Calu3 (cell line): Measurements from ENCODE around the gene AGBL4. TPM values are rescaled to one million over a fixed set of nuclear protein-coding genes. Genes with fewer than 3 reads are reported as not detected.
A peak's percentile ranks its signal among the peaks of the same experiment; 100 is the strongest.

Experiments used
- BruUV-seq: library from RNA; stranded (reverse); fragments of 400-500 nt; replicated peaks from 2 replicates; lab custom pipeline; 2021; lab: Mats Ljungman, UMichigan
- CTCF ChIA-PET: fragments of 300-600 bp; sonication (Branson Sonifier 250); formaldehyde crosslinking; loops from one replicate; lab custom pipeline; 2022; ENCODE audit warnings: antibody characterized with exemption; lab: Charles Lee
- DNase-seq: peaks from one replicate; pipeline ENCODE4 v3.0.0; 2022
- H3K27ac Mint-ChIP-seq: one replicate; pipeline ENCODE4 v1.8.0; 2022; ENCODE audit warnings: mixed read lengths; ENCODE audit not compliant: unreplicated experiment
- H3K27me3 Mint-ChIP-seq: one replicate; pipeline ENCODE4 v1.8.0; 2022; ENCODE audit warnings: mixed read lengths; ENCODE audit not compliant: unreplicated experiment
- H3K36me3 Mint-ChIP-seq: one replicate; pipeline ENCODE4 v1.8.0; 2022; ENCODE audit warnings: mild to moderate bottlenecking, moderate library complexity, mixed read lengths; ENCODE audit not compliant: insufficient read depth, unreplicated experiment
- H3K4me1 Mint-ChIP-seq: one replicate; pipeline ENCODE4 v1.8.0; 2022; ENCODE audit warnings: mild to moderate bottlenecking, low read depth, mixed read lengths; ENCODE audit not compliant: unreplicated experiment
- H3K4me3 Mint-ChIP-seq: one replicate; pipeline ENCODE4 v1.8.0; 2022; ENCODE audit warnings: mild to moderate bottlenecking, low read depth, moderate library complexity, mixed read lengths; ENCODE audit not compliant: unreplicated experiment
- H3K9me3 Mint-ChIP-seq: one replicate; pipeline ENCODE4 v1.8.0; 2022; ENCODE audit warnings: low read depth, mixed read lengths; ENCODE audit not compliant: unreplicated experiment
- intact Hi-C: fragments of 100-400 bp; cut with micrococcal nuclease; formaldehyde crosslinking; loops from one replicate; pipeline ENCODE4 v1.10.0; 2022; ENCODE audit not compliant: unreplicated experiment
- total RNA-seq: library from RNA; stranded (reverse); gene quantifications from 2 replicates; pipeline ENCODE4 v1.2.3, GENCODE V29; 2022
- TF ChIP-seq, protein P1 (sequence below): fragments of 200-600 bp; IDR thresholded peaks from one replicate; pipeline ENCODE4 v1.8.0; 2022; ENCODE audit warnings: antibody characterized with exemption; ENCODE audit not compliant: unreplicated experiment

The AGBL4 gene
- total RNA-seq, 1 experiment from 2014 or later, result not detected

DNA sequence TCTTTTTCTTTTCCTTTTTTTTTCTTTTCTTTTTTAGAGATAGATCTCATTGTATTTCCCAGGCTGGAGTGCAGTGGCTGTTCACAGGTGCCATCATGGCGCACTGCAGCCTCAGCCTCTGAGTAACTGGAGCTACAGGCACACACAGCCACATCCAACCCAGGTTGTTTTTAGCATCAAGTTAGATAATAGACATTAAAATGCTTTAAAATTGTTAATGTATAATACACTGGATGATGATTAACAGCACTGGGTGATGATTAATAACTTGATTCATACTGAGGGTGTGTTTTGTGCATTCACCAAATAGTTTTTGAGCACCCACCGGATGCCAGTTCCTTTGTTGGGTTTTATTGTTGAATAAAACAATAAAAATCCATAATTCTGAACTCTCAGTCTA, 1322.3 kb downstream of the AGBL4 start:
- Mint-ChIP-seq H3K9me3 (peaks cover 4% of the 10 kb centered on the region), H3K4me3 (no peak overlapping the region), H3K27me3 (no peaks in the 10 kb centered on the region), H3K36me3 (peaks cover 11% of the 10 kb centered on the region), H3K27ac (peak overlapping the region; percentile 84), H3K4me1 (peaks cover 35% of the 10 kb centered on the region)
- no TSS peak for BruUV-seq
- peak; percentile 27 for DNase-seq
- CTCF ChIA-PET, result interaction anchor here (0.7 to 1.0 kb wide), 3 partner anchors 10 to 1932 kb away, joined by 3 to 6 read pairs (median 3); no protein-coding TSS in a partner anchor
- intact Hi-C loops, result no loop called here
- TF ChIP-seq, protein P1, sequence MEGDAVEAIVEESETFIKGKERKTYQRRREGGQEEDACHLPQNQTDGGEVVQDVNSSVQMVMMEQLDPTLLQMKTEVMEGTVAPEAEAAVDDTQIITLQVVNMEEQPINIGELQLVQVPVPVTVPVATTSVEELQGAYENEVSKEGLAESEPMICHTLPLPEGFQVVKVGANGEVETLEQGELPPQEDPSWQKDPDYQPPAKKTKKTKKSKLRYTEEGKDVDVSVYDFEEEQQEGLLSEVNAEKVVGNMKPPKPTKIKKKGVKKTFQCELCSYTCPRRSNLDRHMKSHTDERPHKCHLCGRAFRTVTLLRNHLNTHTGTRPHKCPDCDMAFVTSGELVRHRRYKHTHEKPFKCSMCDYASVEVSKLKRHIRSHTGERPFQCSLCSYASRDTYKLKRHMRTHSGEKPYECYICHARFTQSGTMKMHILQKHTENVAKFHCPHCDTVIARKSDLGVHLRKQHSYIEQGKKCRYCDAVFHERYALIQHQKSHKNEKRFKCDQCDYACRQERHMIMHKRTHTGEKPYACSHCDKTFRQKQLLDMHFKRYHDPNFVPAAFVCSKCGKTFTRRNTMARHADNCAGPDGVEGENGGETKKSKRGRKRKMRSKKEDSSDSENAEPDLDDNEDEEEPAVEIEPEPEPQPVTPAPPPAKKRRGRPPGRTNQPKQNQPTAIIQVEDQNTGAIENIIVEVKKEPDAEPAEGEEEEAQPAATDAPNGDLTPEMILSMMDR, result no peak

DNA sequence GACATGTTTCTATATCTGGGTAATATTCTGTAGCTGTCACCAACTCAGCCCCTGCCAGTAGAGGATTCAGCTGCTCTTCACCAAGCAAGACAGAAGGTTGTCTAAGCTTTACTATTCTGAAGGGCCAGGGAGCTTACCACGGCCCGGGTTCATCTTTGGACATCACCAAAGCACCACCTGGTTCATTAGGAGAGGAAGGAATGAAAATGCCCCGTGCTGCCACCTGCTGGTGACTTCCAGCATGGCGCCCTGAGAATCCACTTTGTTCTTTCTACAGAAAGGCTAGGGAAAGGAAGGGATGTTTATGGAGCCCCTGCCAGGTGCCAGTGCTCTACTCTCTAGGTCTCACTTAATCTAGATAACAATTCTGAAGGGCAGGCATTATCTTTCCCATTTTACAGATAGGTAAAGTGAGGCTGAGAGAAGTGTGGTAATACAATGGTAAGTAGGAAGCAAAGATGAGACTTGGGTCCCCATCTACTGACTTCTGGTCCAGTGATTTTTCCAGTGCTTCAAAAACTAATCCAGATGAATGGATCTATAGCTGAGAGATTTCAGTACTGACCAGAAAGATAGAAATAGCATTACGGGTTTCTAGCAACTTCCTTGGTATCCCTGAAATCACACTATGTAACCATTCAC, 1326.6 kb downstream of the AGBL4 start:
- Mint-ChIP-seq H3K4me1 (peaks cover 47% of the 10 kb centered on the region), H3K27me3 (no peaks in the 10 kb centered on the region), H3K9me3 (peaks cover 4% of the 10 kb centered on the region), H3K27ac (no peak overlapping the region), H3K4me3 (no peak overlapping the region), H3K36me3 (peaks cover 9% of the 10 kb centered on the region)
- DNase-seq, result peak; percentile 73
- intact Hi-C loops, result loop anchor here (5.0 kb wide), 1 partner anchor 125 kb away; no protein-coding TSS in a partner anchor
- CTCF ChIA-PET, result interaction anchor here (0.9 to 1.4 kb wide), 2 partner anchors 20 to 124 kb away, joined by 3 to 5 read pairs; no protein-coding TSS in a partner anchor
- no TSS peak for BruUV-seq
- TF ChIP-seq, protein P1, result peak; percentile 89

DNA sequence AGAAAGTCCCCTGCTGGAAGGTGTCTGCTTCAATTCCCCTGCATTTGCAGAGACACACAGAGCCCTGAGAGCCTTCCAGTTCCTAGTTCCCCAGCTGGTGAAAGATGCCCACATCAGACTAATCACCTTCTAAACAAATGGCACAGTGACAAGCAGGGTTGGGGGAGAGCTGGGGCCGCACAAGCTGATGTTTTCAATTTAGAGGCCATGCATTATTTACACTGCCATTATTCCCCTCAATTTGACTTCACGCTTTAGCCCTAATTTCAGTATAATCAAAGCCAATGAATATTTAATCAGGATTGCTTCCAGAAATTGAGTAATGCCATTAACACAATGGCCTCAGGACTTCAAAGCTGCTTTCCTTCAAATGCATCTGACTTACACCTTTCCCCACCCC, 1328.6 kb downstream of the AGBL4 start:
- H3K4me3 Mint-ChIP-seq, result no peak overlapping the region
- BruUV-seq, result no TSS peak
- intact Hi-C loops, result loop anchor here (5.0 kb wide), 1 partner anchor 123 kb away; no protein-coding TSS in a partner anchor
- H3K27ac Mint-ChIP-seq, result no peak overlapping the region
- DNase-seq, result no peak
- no peaks in the 10 kb centered on the region for H3K9me3 Mint-ChIP-seq
- H3K4me1 Mint-ChIP-seq, result peaks cover 27% of the 10 kb centered on the region
- TF ChIP-seq, protein P1, result no peak
- H3K27me3 Mint-ChIP-seq, result no peaks in the 10 kb centered on the region
- CTCF ChIA-PET, result interaction anchor here (1.4 kb wide), 1 partner anchor 18 kb away, joined by 5 read pairs; no protein-coding TSS in a partner anchor
- H3K36me3 Mint-ChIP-seq, result no peaks in the 10 kb centered on the region

DNA sequence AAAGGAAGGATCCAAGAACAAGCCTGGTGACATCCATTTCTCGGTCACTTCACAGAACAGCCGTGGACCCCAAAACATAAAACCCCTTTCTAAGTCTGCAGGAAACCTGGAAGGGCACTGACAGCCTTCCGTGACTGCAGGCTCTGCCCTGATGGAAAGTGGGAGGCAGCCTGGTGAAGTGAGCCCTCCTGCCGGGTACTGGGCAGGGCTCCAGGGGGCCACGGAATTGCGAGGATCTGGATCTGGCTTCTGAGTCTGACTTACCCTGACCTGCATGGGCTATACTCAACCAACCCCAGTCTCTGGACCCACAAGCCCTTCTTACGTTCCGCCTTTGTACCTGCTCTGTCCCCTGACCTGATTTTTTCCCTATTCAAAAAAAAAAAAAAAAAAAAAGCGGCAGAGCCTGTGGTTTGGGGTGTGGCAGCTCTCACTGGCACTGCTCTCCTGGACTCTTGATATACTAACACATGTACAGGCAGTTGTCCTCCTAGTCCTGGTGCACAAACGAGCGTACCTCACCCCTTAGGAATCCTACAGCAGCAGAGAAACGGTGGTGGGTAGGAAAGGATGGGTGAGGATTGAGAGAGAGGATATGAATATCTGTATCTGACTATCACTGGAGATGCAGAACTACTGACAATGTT, 1330.0 kb downstream of the AGBL4 start:
- intact Hi-C loops, result no loop called here
- H3K27ac Mint-ChIP-seq, result no peak overlapping the region
- no peaks in the 10 kb centered on the region for H3K36me3 Mint-ChIP-seq
- CTCF ChIA-PET, result interaction anchor here (0.6 to 1.0 kb wide), 3 partner anchors 15 to 43 kb away, joined by 3 to 6 read pairs (median 4); no protein-coding TSS in a partner anchor
- no peak overlapping the region for H3K4me3 Mint-ChIP-seq
- TF ChIP-seq, protein P1, result no peak
- BruUV-seq, result no TSS peak
- no peak for DNase-seq
- no peaks in the 10 kb centered on the region for H3K27me3 Mint-ChIP-seq
- peaks cover 24% of the 10 kb centered on the region for H3K4me1 Mint-ChIP-seq
- H3K9me3 Mint-ChIP-seq, result no peaks in the 10 kb centered on the region
